Lower lobe of right lung (tissue), 2 donors: ENCODE measurements around the gene RMND1. TPM values are rescaled to one million over a fixed set of nuclear protein-coding genes. Genes with fewer than 3 reads are reported as not detected.
"Not testable (repeated sequence)": the region's sequence is repeated elsewhere in the genome, so short reads cannot be mapped to it uniquely, and the experiment has no call there.

Experiments
- ATAC-seq, 2 donors: fragments of 200-7000 bp; cut with Tn5 transposase; one replicate each; pipeline ENCODE4 v1.9.1; 2020 to 2022; ENCODE audit warnings: mild to moderate bottlenecking in 2 of 2, moderate library complexity in 2 of 2
- DNase-seq: peaks from one replicate; pipeline ENCODE4 v3.0.0-alpha.2; 2020
- H3K27ac ChIP-seq: fragments of 200-600 bp; one replicate; pipeline ENCODE4 v1.8.0; 2022
- H3K27me3 ChIP-seq: fragments of 200-600 bp; one replicate; pipeline ENCODE4 v1.8.0; 2022; ENCODE audit warnings: low read depth
- H3K36me3 ChIP-seq: fragments of 200-600 bp; one replicate; pipeline ENCODE4 v1.8.0; 2022; ENCODE audit warnings: mild to moderate bottlenecking
- H3K4me1 ChIP-seq: fragments of 200-600 bp; one replicate; pipeline ENCODE4 v1.8.0; 2022
- H3K4me3 ChIP-seq: fragments of 200-600 bp; one replicate; pipeline ENCODE4 v1.8.0; 2022; ENCODE audit warnings: mild to moderate bottlenecking
- H3K9me3 ChIP-seq: fragments of 200-600 bp; one replicate; pipeline ENCODE4 v1.8.0; 2022
- CTCF ChIP-seq: fragments of 200-600 bp; IDR thresholded peaks from one replicate; pipeline ENCODE4 v1.8.0; 2022; ENCODE audit warnings: antibody characterized with exemption, mild to moderate bottlenecking
- intact Hi-C: fragments of 100-400 bp; cut with DNase I; formaldehyde crosslinking; loops from one replicate; pipeline ENCODE4 v1.11.0; 2022
- total RNA-seq: library from RNA; stranded (reverse); fragmentation: NEBNext Ultra II Directional; extraction: Animal tissue kit (Norgen Biotek cat#: 25700); gene quantifications from one replicate; pipeline ENCODE4 v1.2.1, GENCODE V29; 2021
- donor health status: DM: no; HTN: yes; CAD: no; lungs with severe emphysema.

RMND1 gene
- total RNA-seq, 1 donor from 2014 or later: 19.5 TPM

DNA sequence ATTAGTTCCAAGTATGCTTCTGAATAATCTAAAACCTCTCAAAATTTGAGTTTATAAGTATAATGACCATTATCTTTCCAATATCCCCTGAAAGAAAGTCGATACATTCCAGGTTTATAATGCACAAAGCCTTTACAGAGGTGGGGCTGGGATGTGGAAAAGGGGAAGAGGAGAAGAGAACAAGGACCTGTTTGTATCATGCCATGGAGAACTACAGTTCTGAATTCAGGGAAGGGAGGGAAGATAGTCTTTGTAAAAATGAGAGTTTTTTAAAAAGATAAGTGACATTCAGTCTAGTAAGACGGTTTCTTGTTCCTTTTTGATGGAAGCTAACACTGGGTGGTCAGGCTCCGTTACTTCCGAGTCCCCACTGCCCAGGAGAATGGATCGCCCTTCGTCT lies 86.7 kb downstream of the RMND1 start:
- peaks cover 81% of the 10 kb centered on the region for H3K36me3 ChIP-seq
- no peak overlapping the region for H3K4me3 ChIP-seq
- no peaks in the 10 kb centered on the region for H3K27me3 ChIP-seq
- no peak for DNase-seq
- no peak for TF ChIP-seq CTCF
- H3K9me3 ChIP-seq: no peaks in the 10 kb centered on the region
- intact Hi-C loops: no loop called here
- H3K4me1 ChIP-seq: no peaks in the 10 kb centered on the region
- no peak for ATAC-seq
- H3K27ac ChIP-seq: no peak overlapping the region

DNA sequence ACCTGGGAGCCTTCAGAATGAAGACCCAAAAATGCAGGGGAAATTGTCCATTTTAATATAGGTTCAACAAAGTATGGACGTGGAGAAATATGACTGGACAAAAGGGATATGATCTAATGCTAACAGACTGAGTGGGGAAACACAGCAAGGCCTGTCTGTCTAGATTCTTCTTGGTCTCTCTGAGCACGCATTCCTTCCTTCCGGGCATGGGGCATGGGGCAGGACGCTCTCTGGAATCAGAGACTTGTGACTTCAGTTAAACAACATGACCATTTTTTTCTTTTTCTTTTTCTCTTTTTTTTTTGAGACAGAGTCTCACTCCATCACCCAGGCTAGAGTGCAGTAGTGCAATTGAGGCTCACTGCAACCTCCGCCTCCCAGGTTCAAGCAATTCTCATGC lies 92.4 kb downstream of the RMND1 start:
- TF ChIP-seq CTCF: no peak
- no peak for ATAC-seq
- Histone ChIP-seq H3K27me3 (no peaks in the 10 kb centered on the region), H3K4me1 (no peaks in the 10 kb centered on the region), H3K4me3 (no peak overlapping the region), H3K27ac (no peak overlapping the region), H3K9me3 (no peaks in the 10 kb centered on the region), H3K36me3 (peaks cover 30% of the 10 kb centered on the region)
- intact Hi-C loops: no loop called here
- no peak for DNase-seq

GRCh38 chr6:151358475-151358874 lies 93.5 kb downstream of the RMND1 start:
- no peak overlapping the region for H3K27ac ChIP-seq
- ATAC-seq (no peak), DNase-seq (no peak)
- intact Hi-C loops: no loop called here
- H3K9me3 ChIP-seq: no peaks in the 10 kb centered on the region
- no peak for TF ChIP-seq CTCF
- no peak overlapping the region for H3K4me3 ChIP-seq
- peaks cover 26% of the 10 kb centered on the region for H3K36me3 ChIP-seq
- no peaks in the 10 kb centered on the region for H3K4me1 ChIP-seq
- no peaks in the 10 kb centered on the region for H3K27me3 ChIP-seq

GRCh38 chr6:151357758-151358436 lies 94.0 kb downstream of the RMND1 start:
- Histone ChIP-seq H3K36me3 (peaks cover 24% of the 10 kb centered on the region), H3K4me1 (no peaks in the 10 kb centered on the region), H3K4me3 (no peak overlapping the region), H3K9me3 (no peaks in the 10 kb centered on the region), H3K27me3 (no peaks in the 10 kb centered on the region), H3K27ac (no peak overlapping the region)
- ATAC-seq (no peak), DNase-seq (no peak)
- TF ChIP-seq CTCF: no peak
- intact Hi-C loops: no loop called here

DNA sequence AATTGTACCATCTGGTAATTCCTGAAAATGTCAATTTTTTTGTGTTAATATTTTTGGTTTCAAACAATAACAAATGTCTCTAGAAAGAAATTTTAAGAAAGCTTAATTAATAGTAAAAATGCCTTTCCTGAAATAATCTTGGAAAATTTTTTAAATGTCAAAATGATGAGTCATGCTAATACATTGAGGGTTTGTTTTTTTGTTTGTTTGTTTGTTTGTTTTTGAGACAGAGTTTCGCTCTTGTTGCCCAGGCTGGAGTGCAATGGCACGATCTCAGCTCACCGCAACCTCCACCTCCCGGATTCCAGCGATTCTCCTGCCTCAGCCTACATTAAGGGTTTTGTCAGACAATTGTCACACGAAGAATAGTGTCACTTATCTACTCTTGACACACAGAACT lies 94.9 kb downstream of the RMND1 start:
- H3K27ac ChIP-seq, intact Hi-C loops, H3K27me3 ChIP-seq, ATAC-seq, DNase-seq, H3K4me3 ChIP-seq, H3K9me3 ChIP-seq, H3K4me1 ChIP-seq: not testable (repeated sequence)
- H3K36me3 ChIP-seq: peaks cover 21% of the 10 kb centered on the region

Other genes starting within 250 kb of the RMND1 start
- gene AKAP12, start 212.2 kb downstream of the RMND1 start, total RNA-seq: 38.8 TPM
- 10.3 TPM for gene ZBTB2, start 60.6 kb downstream of the RMND1 start, total RNA-seq
- 5.4 TPM for gene CCDC170, start 41.9 kb upstream of the RMND1 start, total RNA-seq